ENCODE results near the gene CLN5.
"Not testable (repeated sequence)": the region's sequence is repeated elsewhere in the genome, so short reads cannot be mapped to it uniquely, and the experiment has no call there.

CLN5 gene

GRCh38 chr13:76975863-76976262 lies 16.0 kb upstream of the CLN5 start:
- no peak for DNase-seq (ENCODE audit: low spot score)

DNA sequence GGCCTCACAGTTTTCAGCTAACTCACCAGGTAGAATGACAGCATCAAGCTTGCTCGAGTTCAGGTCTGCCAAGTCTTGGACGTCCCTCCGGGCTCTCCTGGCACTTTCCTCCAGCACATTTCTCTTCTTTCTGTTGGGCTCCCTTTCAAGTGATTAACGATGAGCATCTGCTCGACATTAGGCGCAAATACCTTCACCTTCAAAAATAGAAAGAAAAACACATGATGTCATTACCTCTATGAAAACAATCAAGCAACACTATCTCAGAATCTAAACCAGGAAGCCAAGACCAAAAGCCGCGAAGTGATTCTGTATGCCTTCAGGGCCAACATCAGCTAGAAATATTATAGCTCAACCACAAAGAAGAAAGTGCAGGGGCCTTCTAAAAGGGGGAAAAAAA lies 15.4 kb upstream of the CLN5 start:
- no peak for DNase-seq (ENCODE audit: low spot score)

DNA sequence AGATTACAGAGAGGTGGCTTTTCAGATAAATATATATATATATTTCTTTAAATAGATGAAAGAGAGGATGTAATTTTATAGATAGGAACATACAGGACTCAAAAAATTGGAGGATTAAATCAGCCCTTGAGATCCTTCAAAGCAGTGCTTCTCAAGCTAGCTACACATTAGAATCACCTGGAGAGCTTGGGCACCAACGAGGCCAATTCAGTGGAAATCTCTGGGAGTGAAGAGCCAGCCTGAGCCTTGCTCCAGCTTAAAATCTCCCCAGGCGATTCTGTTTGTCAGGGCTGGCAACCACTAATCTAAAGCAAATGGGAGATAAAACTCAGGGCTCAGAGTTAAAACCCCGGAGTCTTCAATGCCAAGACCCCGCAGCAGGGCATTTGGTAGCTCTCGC lies 15.0 kb upstream of the CLN5 start:
- DNase-seq (ENCODE audit: low spot score), result no peak

DNA sequence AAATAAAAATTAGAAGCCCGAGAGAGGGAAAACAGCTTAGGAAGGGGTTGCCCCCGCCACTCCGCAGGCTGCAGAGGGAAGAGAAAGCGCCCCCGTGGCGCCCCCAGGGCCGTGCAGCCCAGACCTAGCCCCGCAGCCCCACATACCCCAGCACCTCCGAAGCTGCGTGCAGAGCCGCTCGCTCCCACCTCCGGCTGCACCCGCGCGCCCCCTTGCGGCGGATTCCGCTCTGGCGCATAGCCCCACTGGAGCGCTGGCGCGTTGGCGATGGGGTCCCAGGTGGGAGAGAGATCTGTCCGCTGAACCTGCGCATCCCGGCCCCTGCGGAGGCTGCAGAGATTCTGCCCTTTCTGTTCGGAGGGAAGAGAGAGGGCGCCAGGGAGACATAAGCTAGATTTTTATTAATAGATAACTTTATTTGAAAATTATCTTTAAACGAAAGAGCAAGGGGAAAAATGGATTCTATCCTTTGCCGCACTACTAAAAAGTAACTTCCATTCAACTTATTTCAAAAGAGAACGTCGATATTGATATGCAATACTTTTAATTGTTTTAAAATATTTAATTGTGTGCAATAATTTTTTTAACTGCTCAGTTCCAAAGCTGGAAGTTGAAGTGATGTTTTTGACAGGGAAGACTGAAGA lies 11.7 kb upstream of the CLN5 start:
- DNase-seq (ENCODE audit: low spot score), result peak; percentile 84

GRCh38 chr13:76982061-76982460 lies 9.8 kb upstream of the CLN5 start:
- DNase-seq (ENCODE audit: low spot score), result no peak

GRCh38 chr13:76983676-76984075 lies 8.2 kb upstream of the CLN5 start:
- no peak for DNase-seq (ENCODE audit: low spot score)

GRCh38 chr13:76991432-76991795 lies 467 bp upstream of the CLN5 start:
- no peak for DNase-seq (ENCODE audit: low spot score)

DNA sequence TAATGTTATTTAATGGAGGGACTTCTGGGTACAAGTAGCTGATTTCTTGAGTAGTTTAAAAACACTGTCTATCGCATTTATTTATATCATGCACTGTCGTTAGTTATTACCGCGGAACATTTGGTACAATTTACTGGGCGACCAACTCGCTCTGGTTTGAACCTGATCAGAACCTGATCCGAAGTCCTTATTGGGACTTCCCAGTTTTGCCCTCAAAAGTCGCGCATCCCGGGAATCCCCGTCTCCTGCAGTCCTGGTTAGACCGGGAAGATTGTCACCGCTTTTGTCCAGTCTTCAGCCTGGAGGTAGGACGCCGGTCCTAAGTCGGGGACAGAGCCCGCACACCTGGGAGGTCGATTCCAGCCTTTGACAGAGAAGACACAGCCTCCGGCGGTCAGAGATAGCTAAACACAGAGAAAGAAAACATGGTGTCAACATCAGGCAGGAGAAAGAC lies 694 bp downstream of the CLN5 start:
- DNase-seq (ENCODE audit: low spot score), result no peak

- no peak for DNase-seq (ENCODE audit: low spot score)
Measured at GRCh38 chr13:76993021-76993420, 1.1 kb downstream of the CLN5 start.

DNA sequence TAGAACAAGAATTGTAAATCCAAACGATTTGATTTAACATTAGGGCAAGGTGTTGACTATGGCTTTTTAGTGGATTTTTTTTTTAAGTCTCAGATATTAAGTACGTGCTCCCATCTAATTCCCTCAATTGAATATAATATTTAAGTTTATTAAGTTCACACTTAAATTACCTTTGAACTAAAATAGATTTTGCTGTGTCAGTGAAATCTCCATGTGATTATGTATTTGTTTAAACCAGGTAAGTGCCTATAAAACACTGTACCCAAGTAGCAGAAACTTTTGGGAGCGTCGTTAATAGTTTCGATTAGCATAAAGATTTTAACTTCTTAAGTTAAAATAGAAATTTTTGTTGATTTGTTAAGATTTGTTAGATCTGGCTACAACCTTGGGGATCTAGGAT lies 1.6 kb downstream of the CLN5 start:
- no peak for DNase-seq (ENCODE audit: low spot score)

DNA sequence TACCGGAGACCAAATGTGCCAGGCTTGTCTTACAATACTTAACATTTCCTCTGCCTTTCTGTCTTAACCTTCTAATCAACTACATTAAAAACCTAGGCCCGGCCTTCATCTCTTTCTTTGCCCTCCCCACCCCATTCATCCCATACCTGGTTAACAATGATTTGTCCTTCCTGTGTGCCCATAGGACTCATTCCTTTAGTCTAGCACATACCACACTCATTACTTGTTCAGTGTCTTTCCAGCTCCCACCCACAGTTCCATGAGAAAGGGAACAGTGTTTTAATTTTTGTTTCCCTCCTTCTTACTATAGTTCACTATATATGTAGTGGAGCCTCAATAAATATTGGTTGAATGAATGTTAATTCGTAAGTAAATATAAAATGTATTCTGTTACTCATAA lies 2.4 kb downstream of the CLN5 start:
- no peak for DNase-seq (ENCODE audit: low spot score)

DNA sequence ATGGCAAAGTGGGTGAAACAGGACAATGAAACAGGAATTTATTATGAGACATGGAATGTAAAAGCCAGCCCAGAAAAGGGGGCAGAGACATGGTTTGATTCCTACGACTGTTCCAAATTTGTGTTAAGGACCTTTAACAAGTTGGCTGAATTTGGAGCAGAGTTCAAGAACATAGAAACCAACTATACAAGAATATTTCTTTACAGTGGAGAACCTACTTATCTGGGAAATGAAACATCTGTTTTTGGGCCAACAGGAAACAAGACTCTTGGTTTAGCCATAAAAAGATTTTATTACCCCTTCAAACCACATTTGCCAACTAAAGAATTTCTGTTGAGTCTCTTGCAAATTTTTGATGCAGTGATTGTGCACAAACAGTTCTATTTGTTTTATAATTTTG lies 8.6 kb downstream of the CLN5 start:
- DNase-seq (ENCODE audit: low spot score), result no peak

DNA sequence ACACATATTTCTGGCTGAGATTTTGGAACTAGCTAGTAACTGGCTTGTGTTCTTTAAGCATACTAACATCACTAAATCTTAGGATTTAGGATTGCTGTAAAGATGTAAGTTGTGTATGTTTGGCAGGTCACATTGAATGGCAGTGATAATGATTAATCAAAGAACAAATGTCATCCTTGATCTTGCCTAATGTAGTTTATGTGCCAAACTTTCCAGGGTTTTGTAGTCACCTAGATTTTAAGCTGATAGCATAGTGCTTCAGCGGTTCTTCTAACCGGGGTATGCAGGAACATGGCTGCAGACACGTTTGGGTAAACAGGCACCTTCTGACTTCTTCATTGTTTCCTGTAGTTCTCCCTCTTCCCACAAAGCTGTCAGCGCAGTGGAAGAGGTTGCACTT lies 9.7 kb downstream of the CLN5 start:
- DNase-seq (ENCODE audit: low spot score), result no peak

- DNase-seq (ENCODE audit: low spot score), result no peak
Measured at GRCh38 chr13:77001963-77002587, 10.2 kb downstream of the CLN5 start.

GRCh38 chr13:77002590-77003190 lies 10.8 kb downstream of the CLN5 start:
- no peak for DNase-seq (ENCODE audit: low spot score)

DNA sequence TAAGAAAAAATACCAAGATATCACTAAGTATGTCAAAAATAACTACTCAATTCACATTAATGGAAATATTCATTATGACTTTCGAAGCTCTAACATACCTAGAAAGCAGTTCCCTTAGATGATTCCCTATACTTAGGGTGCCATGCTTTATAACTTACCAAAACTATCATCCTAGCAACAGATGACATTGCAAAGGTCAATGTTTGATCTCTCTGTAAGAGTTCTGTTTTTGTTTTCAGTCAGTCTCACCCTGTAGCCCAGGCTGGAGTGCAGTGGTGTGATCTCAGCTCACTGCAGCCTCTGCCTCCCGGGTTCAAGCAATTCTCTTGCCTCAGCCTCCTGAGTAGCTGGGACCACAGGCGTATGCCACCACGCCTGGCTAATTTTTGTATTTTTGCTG lies 16.5 kb downstream of the CLN5 start:
- DNase-seq (ENCODE audit: low spot score), result not testable (repeated sequence)

DNA sequence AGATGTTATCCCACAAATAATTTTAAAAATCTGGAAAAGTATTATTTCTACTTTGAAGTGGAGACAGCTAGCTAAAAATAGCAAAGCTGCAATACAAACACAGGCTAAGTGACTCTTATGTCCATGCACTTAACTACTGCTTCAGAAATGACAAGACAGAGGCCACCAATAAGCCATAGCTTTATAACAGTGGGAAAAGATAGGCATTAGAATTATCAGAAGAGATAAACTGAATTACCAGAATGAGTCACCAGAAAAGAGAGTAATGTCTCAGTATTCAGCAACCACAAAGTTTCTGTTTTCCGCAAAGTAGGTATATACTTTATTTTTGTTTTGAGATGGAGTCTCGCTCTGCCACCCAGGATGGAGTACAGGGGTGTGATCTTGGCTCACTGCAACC lies 17.1 kb downstream of the CLN5 start:
- no peak for DNase-seq (ENCODE audit: low spot score)

DNA sequence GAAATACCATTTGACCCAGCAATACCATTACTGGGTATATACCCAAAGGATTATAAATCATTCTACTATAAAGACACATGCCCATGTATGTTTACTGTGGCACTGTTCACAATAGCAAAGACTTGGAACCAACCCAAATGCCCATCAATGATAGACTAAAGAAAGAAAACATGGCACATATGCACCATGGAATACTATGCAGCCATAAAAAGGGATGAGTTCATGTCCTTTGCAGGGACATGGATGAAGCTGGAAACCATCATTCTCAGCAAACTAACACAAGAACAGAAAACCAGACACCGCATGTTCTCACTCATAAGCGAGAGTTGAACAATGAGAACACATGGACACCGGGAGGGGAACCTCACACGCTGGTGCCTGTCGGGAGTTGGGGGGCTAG lies 17.8 kb downstream of the CLN5 start:
- not testable (repeated sequence) for DNase-seq (ENCODE audit: low spot score)

GRCh38 chr13:77013853-77014542 lies 22.1 kb downstream of the CLN5 start:
- no peak for DNase-seq (ENCODE audit: low spot score)

DNA sequence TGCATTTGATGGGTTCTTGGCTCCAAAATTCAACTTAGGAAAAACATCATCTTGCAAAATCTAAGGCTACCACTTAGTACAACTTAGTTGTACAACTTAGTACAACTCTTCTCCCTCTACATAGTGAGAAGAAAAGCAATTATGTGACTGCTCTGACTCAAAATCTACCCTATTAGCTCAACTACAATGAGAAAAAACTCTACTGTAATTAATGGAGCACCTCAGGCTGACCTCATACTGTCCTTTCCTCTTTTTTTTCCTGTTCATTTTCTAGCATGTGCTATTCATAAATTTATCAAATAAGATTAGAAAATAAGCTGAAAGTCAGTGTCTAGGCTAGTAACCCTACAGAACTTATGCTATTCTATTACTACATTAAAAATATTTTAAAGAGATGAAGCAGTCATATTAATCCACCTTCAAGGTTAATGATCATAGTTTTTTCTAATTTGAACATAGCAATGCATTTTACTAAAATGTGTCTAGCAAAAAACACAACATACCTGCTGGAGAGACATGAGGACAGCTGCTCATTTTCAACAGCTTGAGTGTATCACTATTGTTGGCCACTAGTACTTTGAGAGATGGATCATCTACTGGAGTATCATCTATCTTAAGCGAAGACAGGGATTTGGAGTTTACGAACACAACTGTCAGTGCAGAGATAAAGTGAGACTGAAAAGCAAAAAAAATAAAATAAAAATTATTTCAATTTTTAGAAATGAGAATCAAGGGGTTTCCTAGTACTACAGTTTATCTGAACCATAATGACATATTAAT lies 23.2 kb downstream of the CLN5 start:
- DNase-seq (ENCODE audit: low spot score), result no peak

DNA sequence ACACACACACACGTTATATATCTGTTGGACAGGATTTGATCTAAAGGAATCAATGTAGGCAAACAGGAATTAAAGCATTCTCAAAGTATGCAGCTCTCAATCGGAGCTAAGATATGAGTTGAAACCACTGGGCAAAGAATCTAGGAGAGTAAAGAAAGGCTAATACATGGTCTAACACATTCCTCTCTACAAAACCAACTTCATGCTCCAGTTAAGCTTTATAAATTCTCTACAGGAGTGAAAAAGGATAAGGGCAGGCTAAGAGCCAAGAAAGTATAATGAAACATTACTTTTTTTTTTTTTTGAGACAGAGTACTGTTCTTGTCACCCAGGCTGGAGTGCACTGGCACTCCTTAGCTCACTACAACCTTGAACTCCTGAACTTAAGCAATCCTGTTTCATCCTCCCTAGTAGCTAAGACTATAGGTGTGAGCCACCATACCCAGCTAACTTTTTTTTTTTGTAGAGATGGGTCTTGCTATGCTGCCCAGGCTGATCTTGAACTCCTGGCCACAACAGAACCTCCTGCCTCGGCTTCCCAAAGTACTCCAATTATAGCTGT lies 24.5 kb downstream of the CLN5 start:
- DNase-seq (ENCODE audit: low spot score), result no peak

All from HuH-7.5 (cell line).